ENCODE data around the gene CFAP97D2.
"Not testable (repeated sequence)": the region's sequence is repeated elsewhere in the genome, so short reads cannot be mapped to it uniquely, and the experiment has no call there.

The CFAP97D2 gene

GRCh38 chr13:114251639-114252440, 72.8 kb downstream of the CFAP97D2 start:
- peaks cover 88% of the 10 kb centered on the region for H3K36me3 ChIP-seq (ENCODE audit: insufficient read depth, low read length)
- H3K27me3 ChIP-seq (ENCODE audit: insufficient read depth, low read length); H3K4me3 ChIP-seq (ENCODE audit: low read length); H2AFZ ChIP-seq (ENCODE audit: low read depth, low read length); H3K4me1 ChIP-seq (ENCODE audit: insufficient read depth, low read length); H3K9me3 ChIP-seq (ENCODE audit: low read length): not testable (repeated sequence)

DNA sequence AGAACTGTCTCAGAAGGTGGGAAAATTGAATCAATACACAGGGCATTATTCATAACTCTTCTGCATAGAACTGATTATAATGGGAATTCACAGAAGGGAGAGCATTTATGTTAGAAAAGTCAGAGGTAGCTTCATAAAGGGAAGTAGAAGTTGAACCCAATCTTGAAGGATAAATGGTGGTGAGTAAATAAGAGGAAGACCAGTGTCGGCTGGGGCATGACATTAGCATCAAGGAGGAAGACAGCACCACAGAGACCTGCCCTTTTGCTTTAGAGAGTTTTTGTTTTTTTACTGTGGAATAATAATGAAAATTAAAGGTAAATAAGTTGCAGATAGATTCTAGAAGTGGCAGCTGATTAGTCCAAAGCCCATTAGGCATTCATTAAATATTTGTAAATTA, 77.5 kb downstream of the CFAP97D2 start:
- Histone ChIP-seq H2AFZ (ENCODE audit: low read depth, low read length) (no peak overlapping the region), H3K4me1 (ENCODE audit: insufficient read depth, low read length) (no peaks in the 10 kb centered on the region), H3K27me3 (ENCODE audit: insufficient read depth, low read length) (no peaks in the 10 kb centered on the region), H3K36me3 (ENCODE audit: insufficient read depth, low read length) (peaks cover 89% of the 10 kb centered on the region), H3K4me3 (ENCODE audit: low read length) (no peak overlapping the region), H3K9me3 (ENCODE audit: low read length) (no peaks in the 10 kb centered on the region)

- H3K4me3 ChIP-seq (ENCODE audit: low read length) = no peak overlapping the region
- no peaks in the 10 kb centered on the region for H3K9me3 ChIP-seq (ENCODE audit: low read length)
- no peaks in the 10 kb centered on the region for H3K4me1 ChIP-seq (ENCODE audit: insufficient read depth, low read length)
- H2AFZ ChIP-seq (ENCODE audit: low read depth, low read length) = no peak overlapping the region
- no peaks in the 10 kb centered on the region for H3K27me3 ChIP-seq (ENCODE audit: insufficient read depth, low read length)
- H3K36me3 ChIP-seq (ENCODE audit: insufficient read depth, low read length) = peaks cover 88% of the 10 kb centered on the region
These were observed 78.0 kb downstream of the CFAP97D2 start for GRCh38 chr13:114257014-114257413.

- H3K4me1 ChIP-seq (ENCODE audit: insufficient read depth, low read length) = no peaks in the 10 kb centered on the region
- H3K27me3 ChIP-seq (ENCODE audit: insufficient read depth, low read length) = no peaks in the 10 kb centered on the region
- H3K9me3 ChIP-seq (ENCODE audit: low read length) = no peaks in the 10 kb centered on the region
- H2AFZ ChIP-seq (ENCODE audit: low read depth, low read length) = no peak overlapping the region
- H3K4me3 ChIP-seq (ENCODE audit: low read length) = no peak overlapping the region
- H3K36me3 ChIP-seq (ENCODE audit: insufficient read depth, low read length) = peaks cover 90% of the 10 kb centered on the region
These were observed 79.5 kb downstream of the CFAP97D2 start for GRCh38 chr13:114258589-114258988.

DNA sequence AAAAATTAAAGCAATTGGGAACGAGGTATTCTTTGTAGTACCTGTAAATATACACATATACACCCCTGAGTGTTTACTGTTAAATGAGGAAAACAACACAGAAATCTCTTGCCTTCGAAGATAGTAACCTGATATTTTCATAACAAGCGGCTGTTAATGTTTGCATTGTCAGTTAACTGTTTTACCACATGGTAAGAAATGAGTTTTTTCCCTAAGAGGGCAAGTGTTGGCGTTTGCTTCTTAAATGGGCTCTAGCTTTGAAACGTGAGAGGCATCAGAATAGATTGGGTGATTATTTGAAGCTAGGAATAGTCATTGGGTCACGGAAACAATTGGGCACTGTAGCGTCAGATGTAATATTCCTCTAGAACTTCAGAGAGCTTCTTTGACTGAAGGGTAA, 80.3 kb downstream of the CFAP97D2 start:
- H3K36me3 ChIP-seq (ENCODE audit: insufficient read depth, low read length) = peaks cover 90% of the 10 kb centered on the region
- H2AFZ ChIP-seq (ENCODE audit: low read depth, low read length) = no peak overlapping the region
- no peak overlapping the region for H3K4me3 ChIP-seq (ENCODE audit: low read length)
- H3K9me3 ChIP-seq (ENCODE audit: low read length) = no peaks in the 10 kb centered on the region
- no peaks in the 10 kb centered on the region for H3K27me3 ChIP-seq (ENCODE audit: insufficient read depth, low read length)
- no peaks in the 10 kb centered on the region for H3K4me1 ChIP-seq (ENCODE audit: insufficient read depth, low read length)

- no peaks in the 10 kb centered on the region for H3K9me3 ChIP-seq (ENCODE audit: low read length)
- no peaks in the 10 kb centered on the region for H3K27me3 ChIP-seq (ENCODE audit: insufficient read depth, low read length)
- H3K4me1 ChIP-seq (ENCODE audit: insufficient read depth, low read length) = no peaks in the 10 kb centered on the region
- no peak overlapping the region for H3K4me3 ChIP-seq (ENCODE audit: low read length)
- no peak overlapping the region for H2AFZ ChIP-seq (ENCODE audit: low read depth, low read length)
- peaks cover 89% of the 10 kb centered on the region for H3K36me3 ChIP-seq (ENCODE audit: insufficient read depth, low read length)
These were observed 80.9 kb downstream of the CFAP97D2 start for GRCh38 chr13:114259974-114260373.

DNA sequence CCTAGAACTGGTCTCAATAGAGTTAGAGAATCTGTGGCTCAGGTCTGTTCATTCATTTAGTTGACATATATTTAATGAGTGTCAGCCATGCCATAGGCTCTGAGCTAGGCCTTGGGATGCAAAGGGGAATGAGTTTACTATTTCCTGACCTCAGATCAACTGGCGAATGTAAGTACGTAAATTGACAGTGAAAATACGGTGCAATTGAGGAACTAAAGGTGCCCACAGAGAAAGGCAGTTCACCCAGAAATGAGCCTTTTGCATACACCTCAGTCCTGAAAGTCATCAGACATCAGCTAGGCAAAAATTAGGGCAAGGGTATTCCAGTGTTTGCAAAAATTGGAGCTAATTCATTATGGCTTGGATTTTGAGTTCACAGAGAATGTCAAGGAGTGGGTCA, 81.8 kb downstream of the CFAP97D2 start:
- H3K4me3 ChIP-seq (ENCODE audit: low read length) = no peak overlapping the region

GRCh38 chr13:114261328-114261965, 82.4 kb downstream of the CFAP97D2 start:
- no peaks in the 10 kb centered on the region for H3K4me1 ChIP-seq (ENCODE audit: insufficient read depth, low read length)
- no peaks in the 10 kb centered on the region for H3K9me3 ChIP-seq (ENCODE audit: low read length)
- H2AFZ ChIP-seq (ENCODE audit: low read depth, low read length) = no peak overlapping the region
- no peaks in the 10 kb centered on the region for H3K27me3 ChIP-seq (ENCODE audit: insufficient read depth, low read length)
- H3K4me3 ChIP-seq (ENCODE audit: low read length) = no peak overlapping the region
- peaks cover 89% of the 10 kb centered on the region for H3K36me3 ChIP-seq (ENCODE audit: insufficient read depth, low read length)

More for the DNA sequence above, 81.8 kb downstream of the CFAP97D2 start:
- H3K27me3 ChIP-seq (ENCODE audit: insufficient read depth, low read length) = no peaks in the 10 kb centered on the region
- H3K9me3 ChIP-seq (ENCODE audit: low read length) = no peaks in the 10 kb centered on the region
- H3K4me1 ChIP-seq (ENCODE audit: insufficient read depth, low read length) = no peaks in the 10 kb centered on the region
- peaks cover 89% of the 10 kb centered on the region for H3K36me3 ChIP-seq (ENCODE audit: insufficient read depth, low read length)
- H2AFZ ChIP-seq (ENCODE audit: low read depth, low read length) = no peak overlapping the region

- H3K4me3 ChIP-seq (ENCODE audit: low read length) = no peak overlapping the region
- no peaks in the 10 kb centered on the region for H3K27me3 ChIP-seq (ENCODE audit: insufficient read depth, low read length)
- H3K4me1 ChIP-seq (ENCODE audit: insufficient read depth, low read length) = no peaks in the 10 kb centered on the region
- no peak overlapping the region for H2AFZ ChIP-seq (ENCODE audit: low read depth, low read length)
- peaks cover 90% of the 10 kb centered on the region for H3K36me3 ChIP-seq (ENCODE audit: insufficient read depth, low read length)
- peaks cover 7% of the 10 kb centered on the region for H3K9me3 ChIP-seq (ENCODE audit: low read length)
These were observed 84.5 kb downstream of the CFAP97D2 start for GRCh38 chr13:114263578-114263977.

GRCh38 chr13:114264313-114264712, 85.3 kb downstream of the CFAP97D2 start:
- not testable (repeated sequence) for H3K9me3 ChIP-seq (ENCODE audit: low read length); H3K4me3 ChIP-seq (ENCODE audit: low read length); H3K27me3 ChIP-seq (ENCODE audit: insufficient read depth, low read length); H3K4me1 ChIP-seq (ENCODE audit: insufficient read depth, low read length); H2AFZ ChIP-seq (ENCODE audit: low read depth, low read length)
- peaks cover 90% of the 10 kb centered on the region for H3K36me3 ChIP-seq (ENCODE audit: insufficient read depth, low read length)

GRCh38 chr13:114264886-114265611, 86.0 kb downstream of the CFAP97D2 start:
- Histone ChIP-seq H2AFZ (ENCODE audit: low read depth, low read length) (no peak overlapping the region), H3K4me3 (ENCODE audit: low read length) (no peak overlapping the region), H3K9me3 (ENCODE audit: low read length) (peaks cover 10% of the 10 kb centered on the region), H3K4me1 (ENCODE audit: insufficient read depth, low read length) (no peaks in the 10 kb centered on the region), H3K27me3 (ENCODE audit: insufficient read depth, low read length) (no peaks in the 10 kb centered on the region), H3K36me3 (ENCODE audit: insufficient read depth, low read length) (peaks cover 87% of the 10 kb centered on the region)

DNA sequence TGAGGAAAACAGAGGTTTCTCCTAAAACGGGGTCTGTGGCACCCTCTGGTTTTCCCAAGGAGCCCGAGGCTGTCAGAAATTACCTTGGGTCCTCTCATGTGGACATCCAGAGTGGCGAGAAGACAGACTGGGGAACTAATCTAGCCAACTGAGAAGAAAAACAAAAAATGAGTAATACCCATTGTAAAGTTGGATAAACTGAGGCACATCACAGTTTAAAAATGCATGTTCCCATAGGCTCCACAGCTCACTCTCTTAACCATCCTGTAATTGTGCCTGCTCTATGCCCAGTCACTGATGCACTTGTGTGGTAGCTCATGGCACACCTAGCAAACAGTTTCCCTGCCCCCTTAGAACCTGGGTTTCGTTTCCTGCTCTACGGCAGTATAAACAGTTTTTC, 87.2 kb downstream of the CFAP97D2 start:
- H3K4me3 ChIP-seq (ENCODE audit: low read length) = no peak overlapping the region
- H2AFZ ChIP-seq (ENCODE audit: low read depth, low read length) = no peak overlapping the region
- H3K27me3 ChIP-seq (ENCODE audit: insufficient read depth, low read length) = no peaks in the 10 kb centered on the region
- H3K36me3 ChIP-seq (ENCODE audit: insufficient read depth, low read length) = peaks cover 83% of the 10 kb centered on the region
- H3K4me1 ChIP-seq (ENCODE audit: insufficient read depth, low read length) = no peaks in the 10 kb centered on the region
- peaks cover 10% of the 10 kb centered on the region for H3K9me3 ChIP-seq (ENCODE audit: low read length)
